ENCODE results near the gene U2AF2. TPM values are rescaled to one million over a fixed set of nuclear protein-coding genes. Genes with fewer than 3 reads are reported as not detected.

U2AF2 gene
- total and polyA plus RNA-seq, 2 experiments from 2014 or later: 22.4 to 150 TPM

GRCh38 chr19:55623130-55623529, 31.7 kb upstream of the U2AF2 start:
- WGBS, 2 experiments (ENCODE audit: low coverage in 1 of 2, low lambda C conversion rate in 2 of 2, missing lambda C conversion rate in 2 of 2): 97 to 98% methylated on average over 7 of the region's 7 CpGs
- in situ Hi-C loops (cut with MboI): no loop called here
- H3K27me3 ChIP-seq (replicated peaks; ENCODE audit: insufficient read depth): no peaks in the 10 kb centered on the region

GRCh38 chr19:55623561-55623960, 31.3 kb upstream of the U2AF2 start:
- Histone ChIP-seq H4K20me1 (ENCODE audit: insufficient read depth) (no peaks in the 10 kb centered on the region), H3F3A (ENCODE audit: insufficient read depth) (peaks cover 13% of the 10 kb centered on the region; the same call in 1 of the 2 replicates), H3K9me2 (ENCODE audit: insufficient read depth) (no peaks in the 10 kb centered on the region), H3K9ac (no peak overlapping the region), H3K9me3 (ENCODE audit: low read depth) (no peaks in the 10 kb centered on the region), H3K4me3 (peak overlapping the region; percentile 80; the same call in 1 of the 2 replicates), H3K79me2 (ENCODE audit: insufficient read depth) (0 out of 2 replicates have a peak, but pooled peaks cover 8% of the 10 kb centered on the region), H2AFZ (no peak overlapping the region), H3K4me1 (ENCODE audit: insufficient read depth) (no peaks in the 10 kb centered on the region), H3K27ac (no peak overlapping the region), H3K27me3 (replicated peaks; ENCODE audit: insufficient read depth) (no peaks in the 10 kb centered on the region), H3K36me3 (ENCODE audit: low read depth) (no peaks in the 10 kb centered on the region), H3K4me2 (ENCODE audit: unreplicated experiment) (peak overlapping the region; percentile 5)
- TF ChIP-seq EZH2 (IDR thresholded peaks at IDR 0.05; ENCODE audit: insufficient read depth, poor library complexity, severe bottlenecking): no peak
- 69 to 73% methylated on average over 7 of the region's 7 CpGs for WGBS, 2 experiments (ENCODE audit: low coverage in 1 of 2, low lambda C conversion rate in 2 of 2, missing lambda C conversion rate in 2 of 2)
- DNase-seq: no peak
- in situ Hi-C loops (cut with MboI): no loop called here

More at GRCh38 chr19:55623130-55623529, 31.7 kb upstream of the U2AF2 start:
- H3K27ac ChIP-seq: no peak overlapping the region
- no peak for DNase-seq
- H3K4me3 ChIP-seq: no peak overlapping the region
- H3K79me2 ChIP-seq (ENCODE audit: insufficient read depth): 0 out of 2 replicates have a peak, but pooled peaks cover 8% of the 10 kb centered on the region
- H3K36me3 ChIP-seq (ENCODE audit: low read depth): no peaks in the 10 kb centered on the region
- no peaks in the 10 kb centered on the region for H4K20me1 ChIP-seq (ENCODE audit: insufficient read depth)
- no peak overlapping the region for H2AFZ ChIP-seq
- no peak for TF ChIP-seq EZH2 (IDR thresholded peaks at IDR 0.05; ENCODE audit: insufficient read depth, poor library complexity, severe bottlenecking)
- no peak for TF ChIP-seq EZH2phosphoT487 (IDR thresholded peaks at IDR 0.05; ENCODE audit: insufficient read depth, low read depth)
- no peak overlapping the region for H3K9ac ChIP-seq
- H3K9me3 ChIP-seq (ENCODE audit: low read depth): no peaks in the 10 kb centered on the region
- no peaks in the 10 kb centered on the region for H3K9me2 ChIP-seq (ENCODE audit: insufficient read depth)
- peaks cover 13% of the 10 kb centered on the region; the same call in 1 of the 2 replicates for H3F3A ChIP-seq (ENCODE audit: insufficient read depth)
- H3K4me1 ChIP-seq (ENCODE audit: insufficient read depth): no peaks in the 10 kb centered on the region
- no peak overlapping the region for H3K4me2 ChIP-seq (ENCODE audit: unreplicated experiment)

GRCh38 chr19:55624109-55625003, 30.5 kb upstream of the U2AF2 start, which contains the start of gene ZNF784:
TSS of gene ZNF784 (minus strand) at chr19:55624566. CDS start at chr19:55624561, 5 bp downstream.
- Histone ChIP-seq H2AFZ (peak within 1 kb of the TSS; percentile 88), H3K79me2 (ENCODE audit: insufficient read depth) (0 out of 2 replicates have a peak, but pooled peaks cover 8% of the 10 kb centered on the region), H4K20me1 (ENCODE audit: insufficient read depth) (no peaks in the 10 kb centered on the region), H3K9me3 (ENCODE audit: low read depth) (no peaks in the 10 kb centered on the region), H3K9ac (peak within 1 kb of the TSS; percentile 88), H3F3A (ENCODE audit: insufficient read depth) (peaks cover 10% of the 10 kb centered on the region; the same call in 1 of the 2 replicates), H3K4me3 (peak within 1 kb of the TSS; percentile 80), H3K4me2 (ENCODE audit: unreplicated experiment) (peak within 1 kb of the TSS; percentile 86), H3K9me2 (ENCODE audit: insufficient read depth) (no peaks in the 10 kb centered on the region), H3K27me3 (replicated peaks; ENCODE audit: insufficient read depth) (no peaks in the 10 kb centered on the region), H3K27ac (peak within 1 kb of the TSS; percentile 86), H3K36me3 (ENCODE audit: low read depth) (no peaks in the 10 kb centered on the region), H3K4me1 (ENCODE audit: insufficient read depth) (no peaks in the 10 kb centered on the region)
- TF ChIP-seq EZH2 (IDR thresholded peaks at IDR 0.05; ENCODE audit: insufficient read depth, poor library complexity, severe bottlenecking) (no peak), EZH2phosphoT487 (IDR thresholded peaks at IDR 0.05; ENCODE audit: insufficient read depth, low read depth) (no peak)
- in situ Hi-C loops (cut with MboI): loop anchor here (25.0 kb wide), 1 partner anchor 487 kb away; the partner anchor contains the start of gene TNNT1
- DNase-seq: peak; percentile 99
- WGBS, 2 experiments (ENCODE audit: low coverage in 1 of 2, low lambda C conversion rate in 2 of 2, missing lambda C conversion rate in 2 of 2): 2 to 3% methylated on average over 46 to 56 of the region's 56 CpGs

DNA sequence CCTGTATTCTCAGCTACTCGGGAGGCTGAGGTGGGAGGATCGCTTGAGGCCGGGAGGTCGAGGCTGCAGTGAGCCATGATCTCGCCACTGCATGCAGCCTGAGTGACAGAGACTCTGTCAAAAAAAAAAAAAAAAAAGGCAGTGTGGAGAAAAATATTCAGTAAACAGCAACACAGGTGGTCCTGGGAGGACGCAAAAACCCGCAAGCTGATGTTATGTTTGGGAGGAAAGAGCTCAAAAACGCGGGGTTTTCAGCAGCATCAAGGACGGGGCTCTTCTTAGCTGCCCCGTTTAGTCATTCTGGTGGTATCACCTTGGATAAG, 29.9 kb upstream of the U2AF2 start:
- TF ChIP-seq EZH2 (IDR thresholded peaks at IDR 0.05; ENCODE audit: insufficient read depth, poor library complexity, severe bottlenecking) (no peak), EZH2phosphoT487 (IDR thresholded peaks at IDR 0.05; ENCODE audit: insufficient read depth, low read depth) (no peak)
- peaks cover 5% of the 10 kb centered on the region; the same call in 1 of the 2 replicates for H3F3A ChIP-seq (ENCODE audit: insufficient read depth)
- no peaks in the 10 kb centered on the region for H3K9me3 ChIP-seq (ENCODE audit: low read depth)
- H4K20me1 ChIP-seq (ENCODE audit: insufficient read depth): no peaks in the 10 kb centered on the region
- 40 to 45% methylated on average over 11 of the region's 11 CpGs for WGBS, 2 experiments (ENCODE audit: low coverage in 1 of 2, low lambda C conversion rate in 2 of 2, missing lambda C conversion rate in 2 of 2)
- no peaks in the 10 kb centered on the region for H3K9me2 ChIP-seq (ENCODE audit: insufficient read depth)
- H3K4me2 ChIP-seq (ENCODE audit: unreplicated experiment): peak overlapping the region; percentile 86
- no peaks in the 10 kb centered on the region for H3K4me1 ChIP-seq (ENCODE audit: insufficient read depth)
- DNase-seq: no peak
- 0 out of 2 replicates have a peak, but pooled peaks cover 8% of the 10 kb centered on the region for H3K79me2 ChIP-seq (ENCODE audit: insufficient read depth)
- H3K36me3 ChIP-seq (ENCODE audit: low read depth): no peaks in the 10 kb centered on the region
- H3K4me3 ChIP-seq: peak overlapping the region; percentile 80
- no peaks in the 10 kb centered on the region for H3K27me3 ChIP-seq (replicated peaks; ENCODE audit: insufficient read depth)
- H3K27ac ChIP-seq: peak overlapping the region; percentile 86
- in situ Hi-C loops (cut with MboI): loop anchor here (25.0 kb wide), 1 partner anchor 488 kb away; the partner anchor contains the start of gene TNNT1
- H3K9ac ChIP-seq: peak overlapping the region; percentile 88
- peak overlapping the region; percentile 88 for H2AFZ ChIP-seq

Data from GM23248 (cell line).